H1 (cell line): ENCODE data around the gene SIMC1. TPM values are rescaled to one million over a fixed set of nuclear protein-coding genes. Genes with fewer than 3 reads are reported as not detected.

Experiments used
- GABPA ChIP-seq: IDR thresholded peaks from 2 replicates; pipeline ENCODE4 v1.6.1; 2011; ENCODE audit warnings: mild to moderate bottlenecking, low read length, moderate library complexity, borderline replicate concordance; ENCODE audit not compliant: insufficient read depth
- POLR2AphosphoS5 ChIP-seq: IDR thresholded peaks from 2 replicates; pipeline ENCODE4 v1.6.1; 2011; ENCODE audit warnings: low read depth, low read length
- SAP30 ChIP-seq: fragments of 300-600 bp; sonication (generic); IDR thresholded peaks from 2 replicates; pipeline ENCODE4 v1.7.1; 2012; ENCODE audit warnings: low read length, moderate library complexity, mild to moderate bottlenecking, inconsistent platforms; ENCODE audit not compliant: insufficient read depth, insufficient replicate concordance
- SIX5 ChIP-seq: IDR thresholded peaks from 2 replicates; pipeline ENCODE4 v1.6.1; 2011; ENCODE audit warnings: mild to moderate bottlenecking, low read depth, low read length
- TBP ChIP-seq: IDR thresholded peaks from 2 replicates; pipeline ENCODE4 v1.6.1; 2011; ENCODE audit warnings: low read depth, low read length, improper control_type of control experiment
- TEAD4 ChIP-seq: IDR thresholded peaks from 2 replicates; pipeline ENCODE4 v1.6.1; 2012; ENCODE audit warnings: low read depth, low read length, inconsistent platforms, mixed read lengths
- polyA plus RNA-seq, 7 experiments: library from polyadenylated mRNA; depleted of rRNA in 3 of 7; stranded (reverse) in 5 of 7; unstranded in 2 of 7; fragments of >200 nt in 5 of 7; fragments of 200-250 nt in 2 of 7; gene quantifications; 1 replicate in 5 of 7; 2 replicates in 1 of 7; 4 replicates in 1 of 7; pipeline versions ENCODE4 v1.2.1 to v1.2.3, GENCODE V29; 2011 to 2013; ENCODE audit warnings: missing spikeins in 2 of 7, mixed read lengths in 2 of 7
- total RNA-seq: library from RNA; stranded (reverse); fragmentation: NEBNext Ultra II Directional; extraction: Animal tissue kit (Norgen Biotek cat#: 25700); gene quantifications from 2 replicates; pipeline ENCODE4 v1.2.1, GENCODE V29; 2021
- TF ChIP-seq, protein P1 (sequence below): IDR thresholded peaks from 2 replicates; pipeline ENCODE4 v1.6.1; 2012; ENCODE audit warnings: inconsistent platforms

The SIMC1 gene
- total and polyA plus RNA-seq, 2 of the 8 experiments (the other 6 are each of a cell fraction or from before 2014, with no cell fraction given) = 12.3 to 21.2 TPM

DNA sequence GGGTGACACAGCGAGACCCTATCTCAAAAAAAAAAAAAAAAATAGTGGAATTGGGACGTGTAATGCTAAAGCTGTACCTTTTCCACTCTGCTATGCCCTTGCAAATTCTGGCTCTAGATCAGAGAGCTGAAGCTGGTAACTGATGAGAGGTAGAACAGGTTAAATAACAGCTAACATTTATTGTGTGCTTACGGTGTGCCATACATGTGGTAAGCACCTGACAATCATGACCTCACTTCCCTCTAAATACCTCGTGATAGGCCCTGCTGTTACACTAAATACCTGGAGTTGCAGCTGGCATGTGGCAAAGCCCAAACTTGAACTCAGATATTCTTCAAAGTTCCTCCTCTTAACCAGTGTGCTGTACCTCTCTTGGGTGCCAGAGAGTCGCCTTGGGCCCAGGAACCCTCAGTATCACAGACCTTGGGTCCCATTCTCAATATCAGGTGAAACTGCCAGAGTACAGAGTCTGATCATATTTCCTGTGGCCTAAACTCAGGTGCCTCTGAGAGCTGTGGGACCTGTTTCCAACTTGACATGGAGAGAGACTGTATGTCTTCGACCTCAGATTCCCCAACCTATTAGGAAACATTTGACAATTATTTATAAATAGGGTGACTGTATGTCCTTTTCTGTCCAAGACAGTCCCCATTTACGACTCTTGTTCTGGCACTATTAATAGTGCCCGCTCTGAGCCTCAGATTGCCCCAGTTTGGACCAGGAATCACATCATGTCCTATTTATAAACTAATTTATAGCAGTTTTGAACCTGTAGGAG lies 131.9 kb downstream of the SIMC1 start (continued):
- TF ChIP-seq, protein P1, sequence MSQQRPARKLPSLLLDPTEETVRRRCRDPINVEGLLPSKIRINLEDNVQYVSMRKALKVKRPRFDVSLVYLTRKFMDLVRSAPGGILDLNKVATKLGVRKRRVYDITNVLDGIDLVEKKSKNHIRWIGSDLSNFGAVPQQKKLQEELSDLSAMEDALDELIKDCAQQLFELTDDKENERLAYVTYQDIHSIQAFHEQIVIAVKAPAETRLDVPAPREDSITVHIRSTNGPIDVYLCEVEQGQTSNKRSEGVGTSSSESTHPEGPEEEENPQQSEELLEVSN = no peak
- TF ChIP-seq POLR2AphosphoS5 (no peak), GABPA (no peak), TBP (no peak), TEAD4 (no peak), SAP30 (no peak), SIX5 (no peak)
- TF ChIP-seq, all 59 proteins: peak for 0
